ENCODE data around the gene USP12.

- no peak for TF ChIP-seq CTCF (IDR thresholded peaks at IDR 0.05 in 8 of 11, conservative IDR thresholded peaks at IDR 0.05 in 3 of 11)
- TF ChIP-seq POLR2A (IDR thresholded peaks at IDR 0.05): no peak
Measured at GRCh38 chr13:27023385-27024073, 148.1 kb downstream of the USP12 start.
